ENCODE results near the gene P4HA1. TPM values are rescaled to one million over a fixed set of nuclear protein-coding genes. Genes with fewer than 3 reads are reported as not detected.
A peak's percentile ranks its signal among the peaks of the same experiment; 100 is the strongest.

Gene P4HA1
- total RNA-seq, 4 donors from 2014 or later = 5.0 to 13.8 (median 12.3) TPM

DNA sequence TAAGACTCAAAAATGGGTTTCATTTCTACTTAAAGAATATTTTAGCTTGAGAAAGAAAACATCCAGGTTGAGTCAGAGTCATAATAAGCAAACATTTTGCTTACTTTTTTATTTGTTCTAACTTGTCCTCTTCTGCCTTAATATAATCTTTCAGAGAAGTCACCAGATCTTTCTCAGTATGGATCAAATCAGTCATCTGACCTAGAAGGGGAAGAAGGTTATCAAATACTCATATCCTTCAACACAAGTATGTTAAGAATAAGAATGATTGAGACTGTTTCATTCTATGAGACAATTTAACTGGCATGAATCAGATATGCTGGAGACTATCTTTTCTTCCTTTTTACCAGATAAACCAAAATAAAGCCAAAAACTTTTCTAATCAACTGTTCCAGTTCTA lies 23.0 kb downstream of the P4HA1 start:
- DNase-seq = no peak
- TF ChIP-seq, protein P1, sequence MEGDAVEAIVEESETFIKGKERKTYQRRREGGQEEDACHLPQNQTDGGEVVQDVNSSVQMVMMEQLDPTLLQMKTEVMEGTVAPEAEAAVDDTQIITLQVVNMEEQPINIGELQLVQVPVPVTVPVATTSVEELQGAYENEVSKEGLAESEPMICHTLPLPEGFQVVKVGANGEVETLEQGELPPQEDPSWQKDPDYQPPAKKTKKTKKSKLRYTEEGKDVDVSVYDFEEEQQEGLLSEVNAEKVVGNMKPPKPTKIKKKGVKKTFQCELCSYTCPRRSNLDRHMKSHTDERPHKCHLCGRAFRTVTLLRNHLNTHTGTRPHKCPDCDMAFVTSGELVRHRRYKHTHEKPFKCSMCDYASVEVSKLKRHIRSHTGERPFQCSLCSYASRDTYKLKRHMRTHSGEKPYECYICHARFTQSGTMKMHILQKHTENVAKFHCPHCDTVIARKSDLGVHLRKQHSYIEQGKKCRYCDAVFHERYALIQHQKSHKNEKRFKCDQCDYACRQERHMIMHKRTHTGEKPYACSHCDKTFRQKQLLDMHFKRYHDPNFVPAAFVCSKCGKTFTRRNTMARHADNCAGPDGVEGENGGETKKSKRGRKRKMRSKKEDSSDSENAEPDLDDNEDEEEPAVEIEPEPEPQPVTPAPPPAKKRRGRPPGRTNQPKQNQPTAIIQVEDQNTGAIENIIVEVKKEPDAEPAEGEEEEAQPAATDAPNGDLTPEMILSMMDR (IDR thresholded peaks at IDR 0.05) = no peak
- TF ChIP-seq POLR2A (IDR thresholded peaks at IDR 0.05) = no peak
- H3K9me3 ChIP-seq = no peaks in the 10 kb centered on the region
- no peaks in the 10 kb centered on the region for H3K27me3 ChIP-seq
- H3K36me3 ChIP-seq = peaks cover 0 to 52% (median 3%) of the 10 kb centered on the region in 3 donors
- intact Hi-C loops (cut with DNase I) = no loop called here
- peaks cover 0 to 19% (median 8%) of the 10 kb centered on the region in 3 donors for H3K4me1 ChIP-seq
- H3K4me3 ChIP-seq = no peak overlapping the region
- H3K27ac ChIP-seq = no peak overlapping the region

DNA sequence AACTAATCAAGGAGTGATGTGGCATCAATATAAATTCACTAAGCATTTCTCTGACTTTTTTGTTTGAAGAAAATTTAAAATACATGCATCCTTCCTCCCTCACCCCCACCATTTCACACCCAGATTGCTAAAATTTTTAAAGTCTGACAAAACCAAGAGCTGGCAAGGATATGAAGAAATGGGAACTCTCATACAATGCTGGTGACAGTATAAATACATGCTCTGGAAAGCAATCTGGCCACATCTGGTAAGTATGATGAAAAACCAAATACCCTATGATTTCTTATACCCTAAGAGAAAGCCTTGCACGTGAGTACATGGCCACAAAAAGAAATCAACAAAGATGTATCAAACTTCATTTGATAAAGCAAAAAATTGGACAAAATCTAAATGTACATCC lies 31.2 kb downstream of the P4HA1 start:
- no peak overlapping the region for H3K27ac ChIP-seq
- TF ChIP-seq, protein P1 (IDR thresholded peaks at IDR 0.05) = no peak
- no peak for TF ChIP-seq POLR2A (IDR thresholded peaks at IDR 0.05)
- peaks cover 0 to 73% (median 0%) of the 10 kb centered on the region in 3 donors for H3K36me3 ChIP-seq
- DNase-seq = no peak
- H3K9me3 ChIP-seq = no peaks in the 10 kb centered on the region
- no peaks in the 10 kb centered on the region for H3K27me3 ChIP-seq
- no peak overlapping the region for H3K4me3 ChIP-seq
- 89 to 93% methylated on average over 1 of the region's 1 CpG for WGBS, 2 donors
- no peaks in the 10 kb centered on the region for H3K4me1 ChIP-seq
- intact Hi-C loops (cut with DNase I) = loop anchor here (10.0 kb wide), 1 partner anchor 701 kb away; no protein-coding TSS in a partner anchor

DNA sequence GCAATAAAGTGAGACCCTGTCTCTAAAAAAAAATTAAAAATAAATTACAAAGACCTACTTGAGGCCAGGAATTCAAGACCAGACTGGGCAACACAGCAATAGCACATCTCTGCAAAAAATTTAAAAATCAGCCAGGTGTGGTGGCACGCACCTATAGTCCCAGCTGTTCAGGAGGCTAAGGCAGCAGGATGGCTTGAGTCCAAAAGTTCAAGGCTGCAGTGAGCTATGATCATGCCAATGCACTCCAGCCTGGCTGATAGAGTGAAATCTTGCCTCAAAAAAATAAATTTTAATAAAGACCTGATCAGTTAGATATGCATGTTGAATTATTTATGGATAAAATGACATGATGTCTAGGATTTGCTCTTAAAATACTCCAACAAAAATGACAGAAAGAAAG lies 34.9 kb downstream of the P4HA1 start:
- Histone ChIP-seq H3K9me3 (no peaks in the 10 kb centered on the region), H3K36me3 (peaks cover 0 to 54% (median 0%) of the 10 kb centered on the region in 3 donors), H3K4me3 (no peak overlapping the region), H3K27me3 (no peaks in the 10 kb centered on the region), H3K4me1 (no peaks in the 10 kb centered on the region), H3K27ac (no peak overlapping the region)
- 84 to 100% methylated on average over 1 of the region's 1 CpG for WGBS, 2 donors
- no peak for DNase-seq
- TF ChIP-seq POLR2A (IDR thresholded peaks at IDR 0.05) = no peak
- TF ChIP-seq, protein P1 (IDR thresholded peaks at IDR 0.05) = no peak
- intact Hi-C loops (cut with DNase I) = loop anchor here (10.0 kb wide), 1 partner anchor 697 kb away; no protein-coding TSS in a partner anchor

DNA sequence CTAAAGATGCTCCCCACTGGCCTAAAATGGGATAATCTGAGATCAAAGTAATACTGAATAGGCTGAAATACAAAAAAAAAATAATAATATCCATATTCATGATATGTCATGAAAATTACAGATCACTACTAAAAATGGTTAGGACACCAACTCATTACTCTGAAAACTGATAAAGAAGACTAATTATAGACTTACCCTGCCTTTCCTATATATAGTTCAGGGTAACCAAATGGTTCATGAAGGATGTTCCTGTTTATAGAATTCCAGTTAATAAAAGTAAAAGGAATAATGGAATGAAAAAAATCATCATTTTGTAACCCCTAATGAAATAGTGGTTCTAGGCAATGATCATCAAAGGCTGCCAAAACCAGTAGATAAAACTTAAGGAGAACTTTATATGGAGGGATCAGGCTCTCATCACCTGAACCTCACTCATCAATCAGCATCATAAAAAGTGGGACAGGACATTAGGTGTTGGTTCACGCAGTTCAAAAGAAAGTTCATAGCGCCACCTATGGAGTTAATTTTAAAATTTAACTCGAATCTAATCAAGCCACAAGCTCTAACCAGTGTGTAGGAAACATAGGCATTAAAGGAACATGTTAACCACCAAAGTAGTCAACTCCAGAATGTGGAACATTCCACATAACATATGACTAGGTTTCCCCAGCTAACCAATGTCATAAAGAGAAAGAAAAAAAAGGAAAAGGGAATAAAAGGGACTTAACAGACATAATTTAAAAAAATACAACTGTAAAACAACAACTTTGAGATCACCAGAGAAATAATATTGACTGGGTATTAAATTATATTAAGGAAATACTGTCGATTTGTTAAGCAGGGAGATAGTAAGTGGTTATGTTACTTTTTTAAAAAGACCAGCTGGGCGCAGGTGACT lies 35.7 kb downstream of the P4HA1 start:
- Histone ChIP-seq H3K9me3 (no peaks in the 10 kb centered on the region), H3K27me3 (no peaks in the 10 kb centered on the region), H3K4me3 (no peak overlapping the region), H3K4me1 (no peaks in the 10 kb centered on the region), H3K27ac (peak overlapping the region in 1 of 4 donors; percentile 3), H3K36me3 (peaks cover 0 to 53% (median 0%) of the 10 kb centered on the region in 3 donors)
- WGBS, 2 donors = 30 to 39% methylated on average over 5 of the region's 5 CpGs
- TF ChIP-seq, protein P1 (IDR thresholded peaks at IDR 0.05) = peak in 4 of 6 experiments; percentile 27 to 61 (median 35)
- no peak for TF ChIP-seq POLR2A (IDR thresholded peaks at IDR 0.05)
- intact Hi-C loops (cut with DNase I) = loop anchor here (10.0 kb wide), 1 partner anchor 696 kb away; no protein-coding TSS in a partner anchor
- no peak for DNase-seq

DNA sequence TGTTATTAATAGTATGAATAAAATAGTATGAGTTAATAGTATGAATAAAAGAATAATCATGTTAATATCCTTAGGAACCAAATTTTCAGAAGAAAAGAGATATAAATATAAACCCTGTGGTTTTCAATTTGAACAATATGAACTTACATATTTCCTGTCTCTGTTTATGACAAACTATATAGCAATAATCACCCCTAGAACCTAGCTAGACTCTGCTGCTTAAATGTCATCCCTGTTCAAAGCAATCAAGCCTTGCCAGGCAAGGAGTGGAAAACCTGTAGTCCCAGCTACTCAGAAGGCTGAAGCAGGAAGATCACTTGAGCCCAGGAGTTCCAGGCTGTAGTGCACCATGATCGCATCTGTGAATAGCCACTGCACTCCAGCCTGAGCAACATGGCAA lies 36.5 kb downstream of the P4HA1 start:
- no peaks in the 10 kb centered on the region for H3K4me1 ChIP-seq
- intact Hi-C loops (cut with DNase I) = loop anchor here (10.0 kb wide), 1 partner anchor 695 kb away; no protein-coding TSS in a partner anchor
- peaks cover 0 to 49% (median 6%) of the 10 kb centered on the region in 3 donors for H3K36me3 ChIP-seq
- no peaks in the 10 kb centered on the region for H3K27me3 ChIP-seq
- 89% methylated on average over 1 of the region's 1 CpG; no CpG with 5 or more reads in 1 of the 2 donors for whole genome bisulfite sequencing, 2 donors
- no peaks in the 10 kb centered on the region for H3K9me3 ChIP-seq
- no peak for DNase-seq
- no peak for TF ChIP-seq POLR2A (IDR thresholded peaks at IDR 0.05)
- TF ChIP-seq, protein P1 (IDR thresholded peaks at IDR 0.05) = no peak
- peak overlapping the region in 1 of 4 donors; percentile 22 for H3K27ac ChIP-seq
- H3K4me3 ChIP-seq = no peak overlapping the region
